HEK293 (cell line): ENCODE results near the gene S100A8.

Source experiments
- CTCF ChIA-PET: fragments of 350-600 bp; formaldehyde crosslinking; extraction: SDS; loops from one replicate; lab custom pipeline; 2021; ENCODE audit warnings: antibody characterized with exemption; lab: Yijun Ruan, JAX
- POLR2A ChIA-PET: fragments of 300-600 bp; formaldehyde crosslinking; extraction: SDS; loops from one replicate; lab custom pipeline; 2020; ENCODE audit warnings: antibody characterized with exemption, inconsistent platforms; lab: Yijun Ruan, JAX
- H3K27ac ChIP-seq: fragments of 200-500 bp; sonication (Bioruptor generic); 2 replicates; pipeline ENCODE4 v1.5.1; 2014; ENCODE audit warnings: low read depth, low read length, control low read depth, inconsistent platforms; ENCODE audit errors: extremely low read depth
- H3K36me3 ChIP-seq, 2 experiments: fragments of 200-500 bp in 1 of 2; sonication (Bioruptor generic) in 1 of 2; 1 replicate in 1 of 2; 2 replicates in 1 of 2; pipeline ENCODE4 v1.5.1; 2014 to 2017; ENCODE audit warnings: inconsistent platforms in 2 of 2, low read length in 2 of 2; ENCODE audit not compliant: control insufficient read depth in 2 of 2, insufficient read depth in 1 of 2
- H3K4me1 ChIP-seq: fragments of 200-500 bp; sonication (Bioruptor generic); 2 replicates; pipeline ENCODE4 v1.5.1; 2014; ENCODE audit warnings: mild to moderate bottlenecking, low read length, inconsistent platforms; ENCODE audit not compliant: control insufficient read depth, insufficient read depth
- H3K4me3 ChIP-seq: 2 replicates; pipeline ENCODE4 v1.5.1; 2011; ENCODE audit warnings: low read depth, mild to moderate bottlenecking, control low read depth, low read length, moderate library complexity
- H3K9me3 ChIP-seq: fragments of 200-500 bp; sonication (Bioruptor generic); 2 replicates; pipeline ENCODE4 v1.5.1; 2014; ENCODE audit warnings: low read depth, low read length, inconsistent platforms; ENCODE audit not compliant: control insufficient read depth, insufficient read depth
- INSM2 ChIP-seq: fragments of 450-650 bp; formaldehyde crosslinking; IDR thresholded peaks from 2 replicates; pipeline ENCODE4 v1.5.1; 2016; ENCODE audit warnings: missing biosample characterization, missing genetic modification characterization
- KLF8 ChIP-seq: fragments of 450-650 bp; formaldehyde crosslinking; IDR thresholded peaks from 2 replicates; pipeline ENCODE4 v1.5.1; 2016; ENCODE audit warnings: missing biosample characterization, missing genetic modification characterization
- KLF9 ChIP-seq: fragments of 450-650 bp; formaldehyde crosslinking; IDR thresholded peaks from 2 replicates; pipeline ENCODE4 v1.5.1; 2016; ENCODE audit warnings: missing biosample characterization, missing genetic modification characterization, low read depth
- OVOL3 ChIP-seq: fragments of 450-650 bp; formaldehyde crosslinking; IDR thresholded peaks from 2 replicates; pipeline ENCODE4 v1.5.1; 2016; ENCODE audit warnings: missing biosample characterization, missing genetic modification characterization
- PRDM1 ChIP-seq: fragments of 450-650 bp; formaldehyde crosslinking; IDR thresholded peaks from 2 replicates; pipeline ENCODE4; 2016; ENCODE audit warnings: missing biosample characterization, missing genetic modification characterization
- RBAK ChIP-seq: fragments of 450-650 bp; formaldehyde crosslinking; IDR thresholded peaks from 2 replicates; pipeline ENCODE4 v1.5.1; 2016; ENCODE audit warnings: missing biosample characterization, missing genetic modification characterization
- SALL2 ChIP-seq: fragments of 450-650 bp; formaldehyde crosslinking; IDR thresholded peaks from 2 replicates; pipeline ENCODE4 v1.5.0; 2017; ENCODE audit warnings: missing biosample characterization, mild to moderate bottlenecking, missing genetic modification characterization, borderline replicate concordance
- SCRT1 ChIP-seq: fragments of 450-650 bp; formaldehyde crosslinking; IDR thresholded peaks from 2 replicates; pipeline ENCODE4 v1.5.1; 2016; ENCODE audit warnings: missing biosample characterization, missing genetic modification characterization, borderline replicate concordance
- YY2 ChIP-seq: fragments of 450-650 bp; formaldehyde crosslinking; IDR thresholded peaks from 2 replicates; pipeline ENCODE4 v1.5.1; 2016; ENCODE audit warnings: missing biosample characterization, missing genetic modification characterization
- ZEB2 ChIP-seq: fragments of 450-650 bp; formaldehyde crosslinking; IDR thresholded peaks from 2 replicates; pipeline ENCODE4 v1.5.1; 2016; ENCODE audit warnings: missing biosample characterization, missing genetic modification characterization
- ZNF112 ChIP-seq: fragments of 450-650 bp; formaldehyde crosslinking; IDR thresholded peaks from 2 replicates; pipeline ENCODE4 v1.5.0; 2017; ENCODE audit warnings: missing biosample characterization, missing genetic modification characterization
- ZNF133 ChIP-seq: fragments of 450-650 bp; formaldehyde crosslinking; IDR thresholded peaks from 2 replicates; pipeline ENCODE4 v1.5.1; 2016; ENCODE audit warnings: missing biosample characterization, missing genetic modification characterization
- ZNF211 ChIP-seq: fragments of 450-650 bp; formaldehyde crosslinking; IDR thresholded peaks from 2 replicates; pipeline ENCODE4 v1.5.1; 2016; ENCODE audit warnings: low read depth, missing biosample characterization, missing genetic modification characterization
- ZNF335 ChIP-seq: fragments of 450-650 bp; formaldehyde crosslinking; conservative IDR thresholded peaks from 2 replicates; pipeline ENCODE4 v1.5.1; 2016; ENCODE audit warnings: missing biosample characterization, missing genetic modification characterization
- ZNF473 ChIP-seq: fragments of 450-650 bp; formaldehyde crosslinking; IDR thresholded peaks from 2 replicates; pipeline ENCODE4 v1.5.1; 2017; ENCODE audit warnings: missing biosample characterization, missing genetic modification characterization
- ZNF501 ChIP-seq: fragments of 450-650 bp; formaldehyde crosslinking; IDR thresholded peaks from 2 replicates; pipeline ENCODE4 v1.5.1; 2016; ENCODE audit warnings: missing biosample characterization, missing genetic modification characterization
- ZNF548 ChIP-seq: fragments of 450-650 bp; formaldehyde crosslinking; IDR thresholded peaks from 2 replicates; pipeline ENCODE4 v1.5.1; 2016; ENCODE audit warnings: missing biosample characterization, missing genetic modification characterization
- ZNF596 ChIP-seq: fragments of 450-650 bp; IDR thresholded peaks from 2 replicates; pipeline ENCODE4 v1.5.0; 2018; ENCODE audit warnings: missing biosample characterization, mild to moderate bottlenecking, missing genetic modification characterization, moderate library complexity
- ZNF660 ChIP-seq: fragments of 450-650 bp; IDR thresholded peaks from 2 replicates; pipeline ENCODE4 v1.5.1; 2018; ENCODE audit warnings: missing biosample characterization, mild to moderate bottlenecking, missing genetic modification characterization
- TF ChIP-seq, protein P1 (sequence below): fragments of 450-650 bp; formaldehyde crosslinking; IDR thresholded peaks from 2 replicates; pipeline ENCODE4; 2016; ENCODE audit warnings: missing biosample characterization, missing genetic modification characterization
- TF ChIP-seq, protein P2 (sequence below): fragments of 450-650 bp; IDR thresholded peaks from 2 replicates; pipeline ENCODE4 v1.5.1; 2018; ENCODE audit warnings: missing biosample characterization, missing genetic modification characterization
- TF ChIP-seq, protein P3 (sequence below): fragments of 450-650 bp; formaldehyde crosslinking; IDR thresholded peaks from 2 replicates; pipeline ENCODE4 v1.5.1; 2016; ENCODE audit warnings: missing biosample characterization, missing genetic modification characterization, low read depth

Gene S100A8

DNA sequence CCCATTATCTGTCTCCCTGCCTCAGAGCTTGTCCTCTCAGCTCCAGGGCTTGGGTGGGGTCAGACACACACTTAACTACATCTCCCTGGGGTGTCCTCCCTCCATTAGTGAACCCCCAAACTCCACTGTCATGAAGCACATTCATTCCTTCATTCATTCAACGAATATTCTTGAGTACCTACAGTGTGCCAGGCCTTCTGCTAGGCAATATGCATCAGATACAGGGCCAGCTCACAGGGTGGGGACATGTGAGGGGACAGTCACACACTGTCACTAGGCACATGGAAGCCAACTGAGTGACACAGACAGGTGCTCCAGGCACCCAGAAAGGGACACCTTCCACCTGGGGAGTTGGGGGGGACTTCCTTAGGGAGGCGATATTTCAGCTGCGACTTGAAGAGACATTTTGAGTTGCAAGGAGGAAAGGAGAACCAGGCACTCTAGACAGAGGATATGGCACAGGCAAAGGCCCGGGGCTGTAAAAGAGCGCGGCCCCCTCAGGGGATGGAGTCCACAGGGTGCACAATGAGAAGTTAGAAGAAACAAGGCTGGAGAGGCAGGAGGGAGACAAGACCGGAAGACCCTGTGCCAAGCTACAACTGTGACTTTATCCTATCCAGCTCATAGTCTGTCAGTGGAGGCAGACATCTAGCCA lies 8.7 kb upstream of the S100A8 start (continued):
- TF ChIP-seq, protein P1, sequence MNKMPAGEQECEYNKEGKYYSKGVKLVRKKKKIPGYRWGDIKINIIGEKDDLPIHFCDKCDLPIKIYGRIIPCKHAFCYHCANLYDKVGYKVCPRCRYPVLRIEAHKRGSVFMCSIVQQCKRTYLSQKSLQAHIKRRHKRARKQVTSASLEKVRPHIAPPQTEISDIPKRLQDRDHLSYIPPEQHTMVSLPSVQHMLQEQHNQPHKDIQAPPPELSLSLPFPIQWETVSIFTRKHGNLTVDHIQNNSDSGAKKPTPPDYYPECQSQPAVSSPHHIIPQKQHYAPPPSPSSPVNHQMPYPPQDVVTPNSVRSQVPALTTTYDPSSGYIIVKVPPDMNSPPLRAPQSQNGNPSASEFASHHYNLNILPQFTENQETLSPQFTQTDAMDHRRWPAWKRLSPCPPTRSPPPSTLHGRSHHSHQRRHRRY (tag by site-specific recombination), result no peak
- no peak for TF ChIP-seq ZNF211 (tag by site-specific recombination)
- TF ChIP-seq ZNF596, result no peak
- no peak for TF ChIP-seq ZNF133 (tag by site-specific recombination)
- TF ChIP-seq SALL2 (tag by site-specific recombination), result no peak

- ChIA-PET POLR2A (no interaction called here), CTCF (no interaction called here)
- H3K9me3 ChIP-seq, result no peaks in the 10 kb centered on the region
Observed at GRCh38 chr1:153397924-153398651, 7.2 kb upstream of the S100A8 start.

DNA sequence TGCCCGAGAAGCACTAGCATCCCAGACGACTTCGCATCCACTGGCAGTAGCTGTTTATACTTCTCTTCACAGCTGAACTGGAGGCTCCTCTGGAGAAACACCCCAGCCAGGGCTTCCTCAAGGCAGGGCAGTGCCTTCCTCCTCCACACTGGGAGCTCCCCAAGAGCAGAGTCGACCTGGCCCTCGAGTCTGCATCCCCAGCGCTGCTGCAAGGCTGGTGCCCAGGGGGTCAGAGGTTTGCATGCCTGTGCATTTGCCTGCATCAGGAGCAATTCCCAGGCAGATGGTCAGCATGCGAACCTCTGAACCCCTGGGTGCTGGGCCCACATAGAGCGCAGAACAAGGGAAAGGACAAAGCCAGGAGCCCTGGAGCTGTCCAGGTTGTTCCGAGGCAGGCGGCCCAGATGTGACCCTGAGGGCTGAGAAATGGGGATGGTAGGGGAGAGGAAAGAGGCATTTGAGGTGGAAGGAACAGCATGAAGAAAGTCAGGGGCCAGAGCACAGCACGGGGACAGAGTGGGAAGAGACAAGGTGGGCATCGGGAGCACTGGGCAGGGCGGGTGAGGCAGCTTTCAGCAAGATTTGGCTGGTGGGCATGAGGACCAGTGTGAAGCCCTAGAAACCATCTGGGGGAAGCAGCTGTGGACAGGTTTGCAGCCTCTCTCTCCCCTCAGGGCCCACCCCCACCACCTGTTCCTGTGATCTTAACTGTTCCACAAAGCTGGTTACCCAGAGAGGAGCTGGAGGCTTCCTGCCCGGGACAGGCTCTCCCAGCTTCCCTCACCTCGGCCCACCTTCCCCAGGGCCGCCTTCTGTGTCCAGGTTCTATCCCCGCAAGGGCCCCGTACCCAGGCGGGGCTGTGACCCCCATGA lies 6.4 kb upstream of the S100A8 start:
- Histone ChIP-seq H3K4me3 (no peak overlapping the region), H3K36me3 (no peaks in the 10 kb centered on the region), H3K4me1 (no peaks in the 10 kb centered on the region), H3K9me3 (no peaks in the 10 kb centered on the region), H3K27ac (no peak overlapping the region)
- TF ChIP-seq, protein P2, sequence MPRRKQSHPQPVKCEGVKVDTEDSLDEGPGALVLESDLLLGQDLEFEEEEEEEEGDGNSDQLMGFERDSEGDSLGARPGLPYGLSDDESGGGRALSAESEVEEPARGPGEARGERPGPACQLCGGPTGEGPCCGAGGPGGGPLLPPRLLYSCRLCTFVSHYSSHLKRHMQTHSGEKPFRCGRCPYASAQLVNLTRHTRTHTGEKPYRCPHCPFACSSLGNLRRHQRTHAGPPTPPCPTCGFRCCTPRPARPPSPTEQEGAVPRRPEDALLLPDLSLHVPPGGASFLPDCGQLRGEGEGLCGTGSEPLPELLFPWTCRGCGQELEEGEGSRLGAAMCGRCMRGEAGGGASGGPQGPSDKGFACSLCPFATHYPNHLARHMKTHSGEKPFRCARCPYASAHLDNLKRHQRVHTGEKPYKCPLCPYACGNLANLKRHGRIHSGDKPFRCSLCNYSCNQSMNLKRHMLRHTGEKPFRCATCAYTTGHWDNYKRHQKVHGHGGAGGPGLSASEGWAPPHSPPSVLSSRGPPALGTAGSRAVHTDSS (tag by site-specific recombination), result no peak
- no peak for TF ChIP-seq SCRT1 (tag by site-specific recombination)
- TF ChIP-seq KLF9 (tag by site-specific recombination), result no peak
- TF ChIP-seq ZEB2 (tag by site-specific recombination), result no peak
- POLR2A ChIA-PET, result no interaction called here
- CTCF ChIA-PET, result interaction anchor here (0.9 to 2.8 kb wide), 2 partner anchors 42 to 69 kb away, joined by 3 to 9 read pairs; no protein-coding TSS in a partner anchor

More at GRCh38 chr1:153397924-153398651, 7.2 kb upstream of the S100A8 start:
- Histone ChIP-seq H3K4me1 (no peaks in the 10 kb centered on the region), H3K27ac (no peak overlapping the region), H3K36me3 (no peaks in the 10 kb centered on the region), H3K4me3 (no peak overlapping the region)
- TF ChIP-seq, protein P3, sequence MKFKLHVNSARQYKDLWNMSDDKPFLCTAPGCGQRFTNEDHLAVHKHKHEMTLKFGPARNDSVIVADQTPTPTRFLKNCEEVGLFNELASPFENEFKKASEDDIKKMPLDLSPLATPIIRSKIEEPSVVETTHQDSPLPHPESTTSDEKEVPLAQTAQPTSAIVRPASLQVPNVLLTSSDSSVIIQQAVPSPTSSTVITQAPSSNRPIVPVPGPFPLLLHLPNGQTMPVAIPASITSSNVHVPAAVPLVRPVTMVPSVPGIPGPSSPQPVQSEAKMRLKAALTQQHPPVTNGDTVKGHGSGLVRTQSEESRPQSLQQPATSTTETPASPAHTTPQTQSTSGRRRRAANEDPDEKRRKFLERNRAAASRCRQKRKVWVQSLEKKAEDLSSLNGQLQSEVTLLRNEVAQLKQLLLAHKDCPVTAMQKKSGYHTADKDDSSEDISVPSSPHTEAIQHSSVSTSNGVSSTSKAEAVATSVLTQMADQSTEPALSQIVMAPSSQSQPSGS (tag by site-specific recombination), result no peak
- TF ChIP-seq OVOL3 (tag by site-specific recombination), result no peak
- no peak for TF ChIP-seq INSM2 (tag by site-specific recombination)
- no peak for TF ChIP-seq PRDM1
- no peak for TF ChIP-seq ZNF660 (tag by site-specific recombination)
- TF ChIP-seq ZNF335 (tag by site-specific recombination), result no peak
- no peak for TF ChIP-seq KLF8
- TF ChIP-seq ZNF112 (tag by site-specific recombination), result no peak
- no peak for TF ChIP-seq YY2 (tag by site-specific recombination)
- TF ChIP-seq ZNF501 (tag by site-specific recombination), result no peak
- no peak for TF ChIP-seq ZNF548 (tag by site-specific recombination)
- no peak for TF ChIP-seq ZNF473
- no peak for TF ChIP-seq RBAK (tag by site-specific recombination)
